NCI-H2196 treated with DMSO at 0.1 percent for 48 hours (cell line): ENCODE measurements around the gene IL17B.

Experiments used
- DNase-seq: peaks from one replicate; lab custom pipeline; 2025; ENCODE audit not compliant: unreplicated experiment; lab: John Stamatoyannopoulos, UW

IL17B gene

DNA sequence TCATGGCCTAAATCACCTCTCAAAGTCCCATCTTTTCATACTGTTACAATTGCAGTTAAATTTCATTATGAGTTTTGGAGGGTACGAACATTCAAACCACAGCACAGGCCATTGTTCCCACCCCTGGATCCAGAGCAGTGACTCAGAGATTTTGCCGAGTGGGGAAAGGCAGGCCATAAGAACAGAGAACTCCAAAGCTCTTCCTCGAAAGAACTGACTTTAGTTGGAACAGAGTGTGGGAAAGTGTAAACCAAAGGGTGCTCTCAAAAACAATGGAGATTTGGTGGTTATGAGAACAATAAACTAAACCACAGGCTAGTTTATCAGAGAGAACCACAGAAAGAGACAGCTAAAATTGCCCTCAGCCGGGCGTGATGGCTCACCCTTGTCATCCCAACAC lies 53.2 kb downstream of the IL17B start:
- DNase-seq, result no peak

DNA sequence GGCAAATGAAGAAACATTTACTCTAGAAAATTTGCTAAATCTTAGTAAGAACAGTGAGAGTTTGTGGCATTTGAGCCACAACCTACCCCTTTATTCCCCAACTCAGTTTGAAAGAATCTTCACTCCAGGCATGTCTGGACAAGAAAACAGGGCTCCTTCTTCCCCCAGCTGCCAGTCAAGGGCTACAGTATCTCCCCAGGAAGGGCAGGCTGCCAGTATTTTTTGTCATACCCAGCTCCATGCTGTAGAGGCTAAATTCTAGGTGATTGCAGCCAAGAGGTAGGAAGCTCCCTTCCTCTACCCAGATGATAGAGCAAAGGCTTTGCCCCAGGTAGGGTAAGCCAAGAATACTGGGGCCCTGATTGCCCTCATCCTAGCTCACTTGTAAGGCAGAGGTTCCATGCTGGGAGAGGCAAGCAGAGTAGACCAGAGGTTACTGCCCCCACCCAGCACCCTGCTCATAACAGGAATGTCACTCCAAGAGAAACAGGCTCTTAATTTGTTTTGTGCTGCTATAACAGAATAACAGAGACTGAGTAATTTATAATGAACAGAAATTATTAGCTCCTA lies 53.8 kb downstream of the IL17B start:
- no peak for DNase-seq

DNA sequence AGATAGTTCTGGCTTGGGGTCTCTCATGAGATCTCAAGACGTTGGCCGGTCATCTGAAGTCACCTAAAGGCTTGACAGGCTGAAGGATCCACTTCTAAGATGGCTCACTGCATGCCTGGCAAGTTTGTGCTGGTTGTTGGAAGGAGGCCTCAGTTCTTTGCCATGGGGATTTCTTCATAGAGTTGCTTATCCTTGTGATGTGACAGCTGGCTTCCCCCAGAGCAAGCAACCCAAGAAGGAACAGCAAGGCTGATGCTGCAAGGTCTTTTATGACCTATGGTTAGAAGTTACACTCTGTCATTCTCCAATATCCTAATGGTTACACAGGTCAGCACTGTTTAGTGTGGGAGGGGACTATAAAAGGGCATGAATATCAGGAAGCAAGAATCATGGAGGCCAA lies 54.5 kb downstream of the IL17B start:
- no peak for DNase-seq
